Astrocyte of the cerebellum (primary cell): ENCODE measurements around the gene TIMM44.

Source experiments
- DNase-seq: peaks from one replicate; pipeline ENCODE4 v3.0.0-alpha.2; 2011; ENCODE audit warnings: low read depth
- H3K4me3 ChIP-seq: 2 replicates; pipeline ENCODE4 v1.5.1; 2011; ENCODE audit warnings: mild to moderate bottlenecking, low read depth, low read length, moderate library complexity
- CTCF ChIP-seq: IDR thresholded peaks from 2 replicates; pipeline ENCODE4 v1.5.1; 2012; ENCODE audit warnings: low read length, low read depth, moderate library complexity, mild to moderate bottlenecking; ENCODE audit errors: missing control alignments
- in situ Hi-C: cut with HindIII; loops from 2 replicates; pipeline ENCODE4 v1.10.0; 2017; ENCODE audit warnings: low sequenced_read_pairs

Gene TIMM44

GRCh38 chr19:7977021-7977722, 33.7 kb upstream of the TIMM44 start:
- TF ChIP-seq CTCF: no peak
- no peak overlapping the region for H3K4me3 ChIP-seq
- DNase-seq: no peak
- in situ Hi-C loops: no loop called here

- DNase-seq: no peak
- no peak for TF ChIP-seq CTCF
- H3K4me3 ChIP-seq: no peak overlapping the region
- in situ Hi-C loops: no loop called here
Measured at GRCh38 chr19:7976461-7976860, 33.0 kb upstream of the TIMM44 start.

GRCh38 chr19:7975037-7975436, 31.6 kb upstream of the TIMM44 start:
- H3K4me3 ChIP-seq: no peak overlapping the region
- in situ Hi-C loops: no loop called here
- no peak for TF ChIP-seq CTCF
- DNase-seq: no peak

GRCh38 chr19:7973883-7974282, 30.4 kb upstream of the TIMM44 start:
- no peak for DNase-seq
- H3K4me3 ChIP-seq: no peak overlapping the region
- in situ Hi-C loops: no loop called here
- TF ChIP-seq CTCF: no peak

- no peak overlapping the region for H3K4me3 ChIP-seq
- no peak for TF ChIP-seq CTCF
- DNase-seq: no peak
Measured at GRCh38 chr19:7971553-7972520, 28.4 kb upstream of the TIMM44 start.

GRCh38 chr19:7970716-7971448, 27.4 kb upstream of the TIMM44 start:
- DNase-seq: peak; percentile 20
- peak; percentile 86 for TF ChIP-seq CTCF
- no peak overlapping the region for H3K4me3 ChIP-seq
- in situ Hi-C loops: no loop called here

More at GRCh38 chr19:7971553-7972520, 28.4 kb upstream of the TIMM44 start:
- in situ Hi-C loops: no loop called here
